NCI-H2107 (cell line): ENCODE results near the gene HMGCL.
"Not testable (repeated sequence)": the region's sequence is repeated elsewhere in the genome, so short reads cannot be mapped to it uniquely, and the experiment has no call there.

Experiments
- DNase-seq: peaks from one replicate; lab custom pipeline; 2025; lab: John Stamatoyannopoulos, UW

Gene HMGCL

DNA sequence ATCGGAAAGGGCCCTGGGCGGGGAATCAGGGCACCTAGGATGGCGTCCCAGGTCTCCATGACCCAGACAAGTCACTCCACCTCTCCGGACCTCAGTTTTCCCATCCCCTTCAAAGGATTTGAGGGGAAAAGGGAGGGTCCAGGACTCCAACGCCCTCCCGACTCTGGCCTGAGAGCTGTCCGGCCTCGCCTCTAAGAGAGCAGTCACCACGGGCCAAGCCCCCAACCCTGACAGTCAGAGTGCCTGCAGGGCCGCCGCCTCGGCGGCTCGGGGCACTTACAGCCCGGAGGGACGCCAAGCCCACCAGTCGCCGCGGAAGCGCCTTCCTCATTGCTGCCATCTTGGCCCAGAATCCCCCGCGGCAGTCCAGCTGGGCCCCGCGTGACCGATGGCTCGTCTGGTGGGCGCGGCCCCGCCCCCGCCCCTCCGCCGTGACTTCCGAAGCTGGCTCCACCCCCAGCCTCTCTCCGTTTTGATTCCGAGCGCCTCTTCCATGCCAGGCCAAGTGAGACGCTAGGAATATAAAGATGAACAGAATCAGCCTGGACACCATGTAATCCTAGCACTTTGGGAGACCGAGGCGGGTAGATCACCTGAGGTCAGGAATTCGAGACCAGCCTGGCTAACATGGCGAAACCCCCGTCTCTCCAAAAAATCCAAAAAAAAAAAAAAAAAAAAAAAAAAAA, at the start of gene HMGCL:
Gene HMGCL (minus strand): TSS at position 354 of the 686 bp plus-strand sequence. CDS start 14 bp downstream, at position 340.
- DNase-seq: peak; percentile 90

DNA sequence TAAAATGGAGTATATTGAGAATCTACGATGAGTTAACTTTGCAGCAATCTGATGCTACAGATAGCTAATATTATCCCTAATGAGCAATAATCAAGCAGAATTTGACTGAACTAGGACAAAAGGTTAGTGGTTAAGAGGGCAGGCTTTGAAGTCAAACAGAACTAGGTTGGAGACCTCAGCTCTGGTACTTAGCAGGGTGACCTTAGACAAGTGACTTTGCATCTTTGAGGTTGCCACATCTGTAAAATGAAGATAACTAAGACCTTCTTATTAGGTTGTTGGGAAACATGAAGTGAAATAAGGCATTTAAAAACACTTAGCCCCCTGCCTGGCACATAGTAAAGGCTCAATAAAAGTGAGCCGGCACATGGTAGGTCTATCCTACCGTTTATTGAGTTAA, 47.2 kb upstream of the HMGCL start:
- DNase-seq: no peak

DNA sequence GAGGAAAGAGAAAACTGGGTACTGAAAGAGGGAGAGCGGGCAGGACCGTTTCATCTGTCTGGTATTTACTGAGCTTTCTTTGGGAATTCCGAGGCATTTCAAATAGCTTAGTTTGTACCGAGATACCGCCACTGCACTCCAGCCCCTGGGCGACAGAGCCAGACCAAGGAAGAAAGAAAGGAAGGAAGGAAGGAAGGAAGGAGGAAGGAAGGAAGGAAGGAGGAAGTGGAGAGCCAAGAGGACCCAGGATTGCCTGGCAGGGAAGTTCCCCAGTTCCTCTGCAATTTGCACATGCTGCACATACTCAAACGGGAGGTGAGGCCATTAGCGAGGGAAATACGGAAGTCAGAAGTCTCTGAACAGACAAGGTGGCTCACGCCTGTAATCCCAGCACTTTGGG, 43.8 kb upstream of the HMGCL start:
- DNase-seq: no peak

DNA sequence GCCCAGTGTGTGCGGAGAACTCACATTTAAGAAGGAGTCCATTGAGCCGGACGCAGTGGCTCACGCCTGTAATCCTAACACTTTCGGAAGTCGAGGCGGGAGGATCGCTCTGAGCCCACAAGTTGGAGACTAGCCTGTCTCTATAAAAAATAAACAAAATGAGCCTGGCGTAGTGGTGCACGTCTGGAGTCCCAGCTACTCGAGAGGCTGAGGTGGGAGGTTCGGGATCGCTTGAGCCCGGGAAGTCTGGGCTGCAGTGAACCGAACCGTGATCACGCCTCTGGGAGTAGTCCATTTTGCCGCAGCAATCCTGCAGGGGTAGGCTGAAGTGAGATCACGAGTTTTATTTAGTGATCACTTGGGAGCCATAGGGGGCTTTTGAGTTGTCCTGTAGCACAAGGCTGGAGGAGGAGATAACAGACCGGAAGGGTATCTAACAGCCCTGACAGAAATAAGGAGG, 43.4 kb upstream of the HMGCL start:
- no peak for DNase-seq

DNA sequence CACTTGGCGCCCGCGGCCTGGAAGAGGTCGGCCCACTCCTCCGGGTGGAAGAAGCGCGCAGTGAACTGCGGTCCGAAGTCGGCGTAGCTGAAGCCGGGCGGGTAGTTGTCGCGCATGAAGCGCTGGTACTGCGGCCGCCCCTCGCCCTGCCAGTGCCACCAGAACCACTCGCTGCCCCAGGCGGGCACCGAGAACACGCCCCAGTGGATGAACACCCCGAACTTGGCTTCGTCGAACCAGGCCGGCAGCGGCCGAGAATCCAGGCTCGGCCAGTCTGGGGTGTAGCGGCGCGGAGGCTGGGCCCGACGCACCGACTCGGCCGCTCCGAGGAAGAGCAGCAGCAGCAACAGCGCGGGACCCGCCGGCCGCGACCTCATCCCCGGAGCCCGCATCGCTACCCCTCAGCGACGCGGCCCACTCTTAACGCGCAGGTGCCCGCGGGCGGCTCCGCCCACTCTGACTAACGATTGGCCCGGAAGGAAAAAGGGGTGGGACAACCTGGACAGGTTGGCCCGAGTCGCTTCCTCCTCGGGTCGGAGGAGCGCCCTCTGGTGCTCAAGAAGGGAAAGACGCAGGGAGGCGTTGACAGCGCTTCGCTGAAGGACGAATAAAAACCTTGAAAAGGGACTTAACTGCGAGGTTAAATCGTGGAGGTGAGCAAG, 42.8 kb upstream of the HMGCL start, which contains the start of gene FUCA1:
Gene FUCA1 (minus strand): TSS at position 396 of the 662 bp plus-strand sequence. CDS start 4 bp downstream, at position 392.
- DNase-seq: peak; percentile 95

DNA sequence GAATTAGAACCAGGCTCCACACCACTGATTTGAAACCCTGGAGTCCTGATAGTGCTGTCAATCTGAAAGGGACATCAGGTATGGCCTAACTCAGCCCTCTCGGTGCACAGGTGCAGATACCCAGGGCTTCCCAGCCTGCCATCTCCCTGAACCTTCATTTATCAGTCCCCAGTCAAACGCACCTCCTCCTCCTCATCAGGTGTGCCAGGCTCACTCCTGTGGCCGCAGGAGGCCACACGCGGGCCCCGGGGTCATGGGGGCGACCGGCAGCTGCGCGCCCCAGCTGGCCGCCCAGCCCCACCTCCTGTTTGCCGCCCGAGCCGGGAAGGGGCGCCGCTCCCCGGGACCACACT, 42.3 kb upstream of the HMGCL start:
- DNase-seq: no peak

DNA sequence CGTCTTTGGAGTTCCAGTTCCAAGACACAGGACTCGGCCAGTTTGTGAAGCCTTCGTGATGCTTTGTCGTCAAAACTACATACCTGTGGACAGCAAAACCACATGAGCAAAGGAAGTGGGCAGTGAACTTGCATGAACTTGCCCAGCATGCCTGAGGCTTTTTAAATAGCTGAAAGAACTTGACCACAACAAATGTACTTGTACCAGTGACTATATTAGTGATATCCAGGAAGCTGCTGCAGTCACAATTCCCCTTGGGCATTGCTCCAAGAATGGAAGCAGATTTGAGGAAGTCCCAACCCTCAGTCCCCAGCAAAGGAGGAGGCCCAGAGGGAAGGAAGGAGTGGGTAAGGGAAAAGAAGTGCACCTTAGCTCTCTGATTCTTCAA, 40.3 kb upstream of the HMGCL start:
- DNase-seq: no peak

DNA sequence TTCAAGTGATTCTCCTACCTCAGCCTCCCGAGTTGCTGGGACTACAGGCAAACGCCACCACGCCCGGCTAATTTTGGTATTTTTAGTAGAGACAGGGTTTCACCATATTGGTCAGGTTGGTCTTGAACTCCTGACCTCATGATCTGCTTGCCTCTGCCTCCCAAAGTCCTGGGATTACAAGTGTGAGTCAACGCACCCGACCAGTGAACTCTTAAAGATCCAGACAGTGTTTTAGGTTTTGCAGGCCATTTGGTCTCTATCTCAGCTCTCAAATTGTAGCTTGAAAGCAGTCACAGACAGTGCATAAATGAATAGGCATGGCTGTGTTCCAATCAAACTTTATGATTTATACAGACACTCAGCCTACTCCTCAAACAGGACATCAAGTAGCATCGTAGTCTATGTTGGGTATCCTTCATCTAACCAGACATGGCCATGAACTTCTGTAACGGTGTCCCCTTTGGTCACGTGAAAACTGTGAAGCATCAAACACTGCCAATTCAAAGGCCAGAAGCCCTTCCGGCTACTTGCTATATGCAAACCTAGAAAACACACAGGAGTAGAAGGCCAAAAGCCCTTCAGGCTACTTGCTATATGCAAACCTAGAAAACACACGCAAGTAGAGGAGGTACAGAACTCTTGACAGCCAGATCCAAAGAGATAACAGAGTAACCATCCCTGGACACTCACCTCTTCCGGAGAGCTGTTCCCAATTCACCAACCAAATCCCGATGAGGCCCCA, 39.7 kb upstream of the HMGCL start:
- no peak for DNase-seq

DNA sequence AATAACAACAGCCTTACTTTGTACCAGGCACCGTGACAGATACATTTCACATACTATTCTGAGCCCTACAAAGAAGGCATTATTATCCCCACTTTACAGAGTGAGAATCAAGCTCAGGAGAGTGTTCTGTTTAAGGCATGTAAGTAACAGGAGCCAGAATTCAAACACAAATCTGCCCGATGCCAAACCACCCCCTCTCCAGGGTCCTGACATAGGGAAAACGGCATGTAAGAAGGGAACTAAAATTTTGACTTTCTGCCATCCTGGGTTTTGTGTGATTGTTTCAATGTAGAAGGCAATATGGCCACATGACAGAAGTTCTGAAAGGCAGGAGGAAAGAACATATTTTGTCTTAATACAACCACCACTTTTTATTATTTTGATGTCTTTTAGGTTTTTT, 37.4 kb upstream of the HMGCL start:
- DNase-seq: no peak

DNA sequence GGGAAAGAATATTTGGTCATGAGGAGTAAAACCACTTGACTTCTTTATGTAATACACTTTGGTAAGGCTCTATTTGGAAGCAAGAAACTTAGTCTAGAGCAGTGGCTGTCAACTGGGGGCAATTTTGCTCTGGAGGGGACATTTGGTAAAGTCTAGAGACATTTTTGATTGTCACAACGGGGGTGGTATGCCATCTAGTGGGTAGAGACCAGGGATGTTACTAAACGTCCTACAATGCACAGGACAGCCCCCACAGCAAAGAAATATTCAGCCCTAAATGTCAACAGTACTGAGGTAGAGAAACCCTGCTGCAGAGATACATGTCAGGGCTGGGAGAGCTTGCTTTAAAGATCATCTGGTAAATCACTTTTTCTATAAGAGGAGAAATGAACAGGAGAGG, 29.3 kb upstream of the HMGCL start:
- DNase-seq: no peak

DNA sequence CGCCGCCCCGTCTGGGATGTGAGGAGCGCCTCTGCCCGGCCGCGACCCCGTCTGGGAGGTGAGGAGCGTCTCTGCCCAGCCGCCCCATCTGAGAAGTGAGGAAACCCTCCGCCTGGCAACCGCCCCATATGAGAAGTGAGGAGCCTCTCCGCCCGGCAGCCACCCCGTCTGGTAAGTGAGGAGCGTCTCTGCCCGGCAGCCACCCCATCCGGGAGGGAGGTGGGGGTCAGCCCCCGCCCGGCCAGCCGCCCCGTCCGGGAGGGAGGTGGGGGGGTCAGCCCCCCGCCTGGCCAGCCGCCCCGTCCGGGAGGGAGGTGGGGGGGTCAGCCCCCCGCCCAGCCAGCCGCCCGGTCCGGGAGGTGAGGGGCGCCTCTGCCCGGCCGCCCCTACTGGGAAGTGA, 27.9 kb upstream of the HMGCL start:
- not testable (repeated sequence) for DNase-seq

DNA sequence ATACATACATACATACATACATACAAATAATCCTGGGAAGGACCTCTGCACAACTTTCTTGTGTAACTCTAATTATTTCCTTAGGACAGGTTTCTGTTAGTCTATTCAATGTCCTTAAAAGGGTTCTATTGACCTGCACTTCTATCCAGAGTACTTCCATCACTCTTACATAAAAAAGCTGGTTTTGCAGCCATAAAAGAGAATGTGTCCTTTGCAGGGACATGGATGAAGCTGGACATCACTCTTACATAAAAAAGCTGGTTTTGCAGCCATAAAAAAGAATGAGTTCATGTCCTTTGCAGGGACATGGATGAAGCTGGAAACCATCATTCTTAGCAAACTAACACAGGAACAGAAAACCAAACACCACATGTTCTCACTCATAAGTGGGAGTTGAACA, 26.2 kb upstream of the HMGCL start:
- not testable (repeated sequence) for DNase-seq

DNA sequence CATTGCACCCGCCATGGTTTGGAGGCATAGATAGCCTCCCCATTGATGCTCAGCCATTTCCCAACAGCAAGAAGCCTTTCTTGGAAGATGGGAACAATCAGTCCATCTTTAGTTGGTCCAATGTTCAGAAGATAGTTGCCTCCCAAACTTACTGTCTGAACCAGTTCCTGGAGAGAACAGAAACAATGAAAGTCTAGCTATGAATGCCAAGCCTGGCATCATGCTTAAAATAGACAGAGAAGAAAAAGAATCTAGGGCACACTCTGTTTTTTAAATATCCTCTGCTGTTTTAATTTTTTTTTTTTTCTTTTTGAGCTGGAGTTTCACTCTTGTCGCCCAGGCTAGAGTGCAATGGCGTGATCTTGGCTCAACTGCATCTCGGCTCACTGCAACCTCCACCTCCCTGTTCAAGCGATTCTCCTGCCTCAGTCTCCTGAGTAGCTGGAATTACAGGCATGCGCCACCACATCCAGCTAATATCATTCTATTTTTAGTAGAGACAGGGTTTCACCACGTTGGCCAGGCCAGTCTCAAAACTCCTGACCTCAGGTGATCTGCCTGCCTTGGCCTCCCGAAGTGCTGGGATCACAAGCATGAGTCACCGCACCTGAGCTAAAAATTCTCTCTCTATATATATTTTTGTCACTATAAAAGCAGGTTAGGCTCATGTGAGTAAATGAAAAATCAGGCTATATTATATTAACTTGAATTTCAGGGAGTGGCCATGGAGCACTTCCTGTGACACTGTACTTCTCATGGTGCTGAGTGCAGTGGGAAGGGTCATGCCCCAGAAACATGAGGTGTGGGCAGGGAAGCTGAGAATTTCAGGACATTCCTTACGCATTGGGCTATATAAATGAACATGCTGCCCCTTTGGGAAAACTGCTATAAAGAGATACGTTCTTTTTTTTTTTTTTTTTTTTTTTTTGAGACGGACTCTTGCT, 23.7 kb upstream of the HMGCL start:
- DNase-seq: no peak

DNA sequence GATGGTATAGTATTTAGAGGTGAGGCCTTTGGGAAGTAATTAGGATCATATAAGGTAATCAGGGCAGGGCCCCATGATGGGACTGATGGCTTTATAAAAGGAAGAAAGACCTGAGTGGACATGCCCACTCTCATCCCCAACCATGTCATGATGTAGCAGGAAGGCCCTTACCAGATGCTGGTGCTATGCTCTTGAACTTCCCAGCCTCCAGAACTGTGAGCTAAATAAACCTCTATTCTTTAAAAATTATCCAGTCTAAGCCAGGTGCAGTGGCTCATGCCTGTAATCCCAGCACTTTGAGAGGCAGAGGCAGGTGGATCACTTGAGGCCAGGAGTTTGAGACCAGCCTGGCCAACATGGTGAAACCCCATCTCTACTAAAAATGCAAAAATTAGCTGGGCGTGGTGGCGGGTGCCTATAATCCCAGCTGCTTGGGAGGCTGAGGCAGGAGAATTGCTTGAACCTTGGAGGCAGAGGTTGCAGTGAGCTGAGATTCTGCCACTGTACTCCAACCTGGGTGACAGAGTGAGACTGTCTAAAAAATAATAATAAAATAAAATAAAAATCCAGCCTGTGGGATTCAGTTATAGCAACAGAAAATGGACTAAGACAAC, 22.4 kb upstream of the HMGCL start:
- not testable (repeated sequence) for DNase-seq

DNA sequence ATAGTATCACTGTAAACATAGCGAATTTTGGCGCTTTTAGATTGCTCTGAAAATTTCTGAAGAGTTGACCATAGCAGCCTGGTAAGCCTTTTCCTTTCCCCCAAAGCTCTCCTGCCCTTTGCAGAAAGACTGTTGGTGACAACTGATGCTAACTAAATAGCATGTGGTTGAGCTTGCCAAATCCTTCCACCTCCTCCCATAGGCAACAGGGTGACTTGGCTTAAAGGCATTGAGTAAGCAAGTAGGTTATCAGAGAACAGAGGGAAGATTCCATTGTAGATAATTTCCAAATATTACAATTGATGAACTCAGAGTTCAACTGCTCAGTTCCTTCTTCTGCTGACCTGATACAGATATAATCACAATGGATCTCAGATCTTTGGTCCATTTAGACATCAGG, 19.9 kb upstream of the HMGCL start:
- DNase-seq: no peak

DNA sequence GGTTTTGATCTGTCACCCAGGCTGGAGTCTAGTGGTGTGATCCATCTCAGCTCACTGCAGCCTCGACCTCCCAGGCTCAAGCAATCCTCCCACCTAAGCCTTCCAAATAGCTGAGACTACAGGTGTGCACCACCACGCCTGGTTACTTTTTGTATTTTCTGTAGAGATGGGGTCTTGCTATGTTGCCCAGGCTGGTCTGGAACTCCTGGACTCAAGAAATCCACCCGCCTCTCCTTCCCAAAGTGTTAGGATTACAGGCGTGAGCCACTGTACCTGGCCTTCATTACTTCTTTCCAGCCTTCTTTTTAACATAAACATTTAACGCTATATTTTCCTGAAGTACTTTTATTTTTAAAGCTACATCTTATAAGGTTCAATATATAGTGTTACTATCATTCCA, 18.4 kb upstream of the HMGCL start:
- no peak for DNase-seq

DNA sequence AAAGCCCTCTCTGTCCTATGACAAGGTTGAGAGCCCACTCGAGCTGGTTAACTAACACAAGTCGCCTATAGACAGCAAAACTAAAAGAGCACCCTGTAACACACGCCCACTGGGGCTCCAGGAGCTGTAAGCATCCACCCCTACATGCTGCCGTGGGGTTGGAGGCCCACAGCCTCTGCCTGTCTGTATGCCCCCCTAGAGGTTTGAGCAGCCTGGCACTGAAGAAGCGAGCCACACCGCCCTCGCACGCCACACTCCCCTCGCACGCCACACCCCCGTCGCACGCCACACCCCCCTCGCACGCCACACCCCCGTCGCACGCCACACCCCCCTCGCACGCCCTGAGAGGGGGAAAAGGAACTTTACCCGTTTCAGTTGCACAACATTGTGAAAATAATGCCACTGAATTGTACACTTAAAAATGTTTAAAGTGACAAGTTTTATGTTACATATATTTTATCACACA, 13.2 kb upstream of the HMGCL start:
- peak; percentile 20 for DNase-seq

DNA sequence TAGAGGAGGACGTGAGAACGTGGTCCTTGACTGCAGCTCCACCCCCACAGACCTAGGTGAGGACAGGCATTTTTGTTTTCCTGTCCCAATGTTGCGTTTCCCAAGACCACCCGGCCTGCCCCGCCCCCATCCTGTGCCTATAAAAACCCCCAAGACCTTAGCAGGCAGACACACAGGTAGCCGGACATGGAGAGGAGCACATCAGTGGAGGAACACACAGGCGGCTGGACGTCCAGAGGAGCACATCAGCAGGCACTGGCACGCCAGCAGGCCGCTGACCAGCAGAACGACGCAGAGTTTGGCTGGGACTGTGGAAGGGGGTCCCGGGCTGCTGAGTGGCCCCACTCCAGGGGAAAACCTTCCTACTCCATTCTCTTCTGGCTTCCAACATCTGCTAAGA, 12.7 kb upstream of the HMGCL start:
- DNase-seq: no peak

DNA sequence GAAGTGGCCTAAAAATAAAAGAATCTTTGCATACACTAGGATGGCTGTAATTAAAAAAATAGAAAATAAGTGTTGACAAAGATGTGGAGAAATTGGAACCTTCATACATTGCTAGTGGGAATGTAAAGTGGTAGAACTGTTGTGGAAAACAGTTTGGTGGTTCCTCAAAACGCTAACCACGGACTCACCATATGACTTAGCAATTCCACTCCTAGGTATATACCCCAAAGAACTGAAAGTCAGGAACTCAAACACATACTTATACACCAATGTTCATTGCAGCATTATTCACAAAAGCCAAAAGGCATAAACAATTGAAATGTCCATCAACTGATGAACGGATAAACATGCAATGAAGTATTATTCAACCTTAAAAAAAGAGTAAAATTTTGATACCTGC, 10.8 kb upstream of the HMGCL start:
- DNase-seq: no peak

DNA sequence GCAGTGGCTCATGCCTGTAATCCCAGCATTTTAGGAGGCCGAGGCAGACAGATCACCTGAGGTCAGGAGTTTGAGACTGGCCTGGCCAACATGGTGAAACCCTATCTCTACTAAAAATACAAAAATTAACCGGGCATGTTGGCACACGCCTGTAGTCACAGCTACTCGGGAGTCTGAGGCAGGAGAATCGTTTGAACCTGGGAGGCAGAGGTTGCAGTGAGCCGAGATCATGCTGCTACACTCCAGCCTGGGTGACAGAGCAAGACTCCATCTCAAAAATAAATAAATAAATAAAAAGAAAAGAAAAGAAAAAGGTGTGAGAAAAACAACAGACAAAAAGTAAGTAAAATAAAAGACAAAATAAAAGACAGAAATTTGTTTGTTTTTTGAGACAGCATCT, 8.9 kb upstream of the HMGCL start:
- not testable (repeated sequence) for DNase-seq

DNA sequence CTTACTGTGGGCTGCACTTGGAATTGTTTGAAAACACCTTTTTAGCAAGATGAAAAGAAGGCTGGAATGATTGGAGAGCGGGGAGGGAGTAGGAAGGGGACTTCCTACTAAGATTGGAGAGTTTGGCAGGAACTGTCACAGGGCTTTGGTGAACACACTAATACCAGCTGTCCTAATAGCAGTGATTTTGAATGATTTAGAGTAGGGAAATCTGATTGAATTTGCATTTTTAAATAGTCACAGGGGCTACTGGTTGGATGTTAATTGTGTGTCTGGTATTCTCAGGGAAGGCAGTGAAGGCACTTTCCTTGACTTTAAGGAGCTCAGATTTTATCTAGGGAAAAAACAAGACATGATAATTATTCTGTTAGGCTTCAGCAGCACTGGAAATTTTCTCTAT, 2.5 kb upstream of the HMGCL start:
- no peak for DNase-seq
